HEK293T (cell line): ENCODE results near the gene TBCE.

ENCODE experiments used
- CTCF ChIA-PET: fragments of 350-600 bp; formaldehyde crosslinking; extraction: SDS; loops from one replicate; lab custom pipeline; 2021; ENCODE audit warnings: antibody characterized with exemption, inconsistent platforms; lab: Yijun Ruan, JAX
- POLR2A ChIA-PET: fragments of 350-600 bp; formaldehyde crosslinking; extraction: SDS; loops from one replicate; lab custom pipeline; 2020; ENCODE audit warnings: antibody characterized with exemption, inconsistent platforms; lab: Yijun Ruan, JAX
- DNase-seq: peaks from one replicate; pipeline ENCODE4 v3.0.0; 2012; ENCODE audit warnings: mixed read lengths; ENCODE audit errors: extremely low spot score
- ARNT ChIP-seq: fragments of 450-650 bp; IDR thresholded peaks from 2 replicates; pipeline ENCODE4 v1.6.1; 2017; ENCODE audit warnings: mild to moderate bottlenecking
- BHLHE40 ChIP-seq: fragments of 450-650 bp; IDR thresholded peaks from 2 replicates; pipeline ENCODE4 v1.6.1; 2016; ENCODE audit warnings: mild to moderate bottlenecking, moderate library complexity, borderline replicate concordance
- CTBP1 ChIP-seq: fragments of 450-650 bp; IDR thresholded peaks from 2 replicates; pipeline ENCODE4 v1.6.1; 2016; ENCODE audit warnings: borderline replicate concordance
- ELF4 ChIP-seq: fragments of 450-650 bp; IDR thresholded peaks from 2 replicates; pipeline ENCODE4 v1.6.1; 2017; ENCODE audit warnings: antibody characterized with exemption
- FOXA1 ChIP-seq: fragments of 450-650 bp; IDR thresholded peaks from 2 replicates; pipeline ENCODE4 v1.6.1; 2016; ENCODE audit warnings: mild to moderate bottlenecking
- FOXK2 ChIP-seq: fragments of 450-650 bp; IDR thresholded peaks from 2 replicates; pipeline ENCODE4 v1.6.1; 2016; ENCODE audit warnings: mild to moderate bottlenecking
- FOXM1 ChIP-seq: fragments of 450-650 bp; IDR thresholded peaks from 2 replicates; pipeline ENCODE4 v1.6.1; 2017; ENCODE audit warnings: mild to moderate bottlenecking, borderline replicate concordance
- HDGF ChIP-seq: fragments of 450-650 bp; IDR thresholded peaks from 2 replicates; pipeline ENCODE4 v1.6.1; 2017; ENCODE audit warnings: antibody characterized with exemption, borderline replicate concordance
- L3MBTL2 ChIP-seq: fragments of 450-650 bp; conservative IDR thresholded peaks from 2 replicates; pipeline ENCODE4 v1.6.1; 2016; ENCODE audit warnings: mild to moderate bottlenecking
- LEF1 ChIP-seq: fragments of 450-650 bp; IDR thresholded peaks from 2 replicates; pipeline ENCODE4 v1.6.1; 2017; ENCODE audit warnings: mild to moderate bottlenecking, borderline replicate concordance
- NFRKB ChIP-seq: fragments of 450-650 bp; IDR thresholded peaks from 2 replicates; pipeline ENCODE4 v1.6.1; 2016; ENCODE audit warnings: mild to moderate bottlenecking, moderate library complexity
- PKNOX1 ChIP-seq: fragments of 450-650 bp; IDR thresholded peaks from 2 replicates; pipeline ENCODE4 v1.6.1; 2016
- SP1 ChIP-seq: fragments of 450-650 bp; IDR thresholded peaks from 2 replicates; pipeline ENCODE4 v1.6.1; 2017
- SUZ12 ChIP-seq: fragments of 450-650 bp; IDR thresholded peaks from 2 replicates; pipeline ENCODE4 v1.6.1; 2016; ENCODE audit warnings: mild to moderate bottlenecking
- TARDBP ChIP-seq: fragments of 450-650 bp; IDR thresholded peaks from 2 replicates; pipeline ENCODE4 v1.6.1; 2016
- ZNF384 ChIP-seq: fragments of 450-650 bp; IDR thresholded peaks from 2 replicates; pipeline ENCODE4 v1.6.1; 2016

The TBCE gene

GRCh38 chr1:235326719-235327558 lies 40.3 kb upstream of the TBCE start:
- POLR2A ChIA-PET = interaction anchor here (0.6 to 2.6 kb wide), 4 partner anchors 13 to 89 kb away, joined by 3 to 18 read pairs (median 8); partner anchors contain the start of gene TBCE

GRCh38 chr1:235327559-235328270 lies 39.5 kb upstream of the TBCE start, which contains the start of gene ARID4B:
TSS of gene ARID4B (minus strand) at chr1:235328179. CDS start at chr1:235326919, 1,260 bp downstream.
- DNase-seq = peak; percentile 43
- TF ChIP-seq NFRKB (no peak), PKNOX1 (no peak), ARNT (no peak), TARDBP (no peak), ZNF384 (no peak), BHLHE40 (no peak), LEF1 (no peak)
- CTCF ChIA-PET = interaction anchor here (0.5 kb wide), 1 partner anchor 20 kb away, joined by 5 read pairs; no protein-coding TSS in a partner anchor
- POLR2A ChIA-PET = interaction anchor here (0.6 to 2.6 kb wide), 30 partner anchors 9 to 199 kb away, joined by 3 to 24 read pairs (median 4); partner anchors contain the start of genes B3GALNT2, TBCE and TOMM20

More at GRCh38 chr1:235326719-235327558, 40.3 kb upstream of the TBCE start:
- CTCF ChIA-PET = no interaction called here
- DNase-seq = peak; percentile 46
- TF ChIP-seq ARNT = no peak
- TF ChIP-seq CTBP1 = no peak
- no peak for TF ChIP-seq NFRKB
- TF ChIP-seq FOXK2 = no peak
- TF ChIP-seq BHLHE40 = no peak
- peak; percentile 72; the same call in 1 of the 2 replicates for TF ChIP-seq FOXM1
- TF ChIP-seq ELF4 = no peak
- no peak for TF ChIP-seq SP1
- no peak for TF ChIP-seq ZNF384
- TF ChIP-seq SUZ12 = no peak
- TF ChIP-seq TARDBP = no peak
- peak; percentile 51 for TF ChIP-seq L3MBTL2
- no peak for TF ChIP-seq FOXA1
- TF ChIP-seq PKNOX1 = no peak

- DNase-seq = peak; percentile 97
- CTCF ChIA-PET = interaction anchor here (0.6 to 1.0 kb wide), 3 partner anchors 22 to 207 kb away, joined by 3 to 5 read pairs (median 4); no protein-coding TSS in a partner anchor
- TF ChIP-seq CTBP1 (no peak), BHLHE40 (no peak), NFRKB (no peak), ELF4 (peak; percentile 60), FOXA1 (no peak), FOXK2 (no peak), SP1 (no peak), LEF1 (no peak), TARDBP (no peak), SUZ12 (no peak), HDGF (no peak), PKNOX1 (peak; percentile 88), L3MBTL2 (peak; percentile 87)
- POLR2A ChIA-PET = interaction anchor here (0.6 to 2.6 kb wide), 39 partner anchors 10 to 200 kb away, joined by 3 to 24 read pairs (median 4); partner anchors contain the start of genes B3GALNT2, RBM34, TBCE and TOMM20
Measured at GRCh38 chr1:235328271-235329138, 38.7 kb upstream of the TBCE start, which contains the start of gene GGPS1. TSS of gene GGPS1 (plus strand) at chr1:235328570. CDS start at chr1:235335265, 6,695 bp downstream.

GRCh38 chr1:235329139-235329902 lies 37.9 kb upstream of the TBCE start:
- no peak for TF ChIP-seq FOXA1
- POLR2A ChIA-PET = interaction anchor here (0.9 to 2.6 kb wide), 24 partner anchors 10 to 175 kb away, joined by 3 to 24 read pairs (median 6); partner anchors contain the start of genes B3GALNT2, RBM34 and TBCE
- CTCF ChIA-PET = interaction anchor here (0.6 to 1.0 kb wide), 3 partner anchors 21 to 86 kb away, joined by 3 to 4 read pairs (median 3); no protein-coding TSS in a partner anchor
- peak; percentile 23 for DNase-seq
